Stimulated activated naive CD8-positive, alpha-beta T cell treated with anti-CD3 and anti-CD28 coated beads, Interleukin-15, Interleukin-2, amounts not matched to agents 100 ng/mL and 50 ng/mL, for 24 hours (primary cell): ENCODE data around the gene TTLL6.

Experiments used
- H3K27ac Mint-ChIP-seq: one replicate; pipeline ENCODE4 v1.8.0; 2021; ENCODE audit warnings: mild to moderate bottlenecking, mixed read lengths
- H3K27me3 Mint-ChIP-seq: one replicate; pipeline ENCODE4 v1.8.0; 2021; ENCODE audit warnings: mixed read lengths
- H3K36me3 Mint-ChIP-seq: one replicate; pipeline ENCODE4 v1.8.0; 2021; ENCODE audit warnings: low read depth, mixed read lengths
- H3K4me1 Mint-ChIP-seq: one replicate; pipeline ENCODE4 v1.8.0; 2021; ENCODE audit warnings: low read depth, mixed read lengths
- H3K4me3 Mint-ChIP-seq: one replicate; pipeline ENCODE4 v1.8.0; 2021; ENCODE audit warnings: mild to moderate bottlenecking, mixed read lengths
- H3K9me3 Mint-ChIP-seq: one replicate; pipeline ENCODE4 v1.8.0; 2021; ENCODE audit warnings: mixed read lengths

TTLL6 gene

GRCh38 chr17:48728232-48729231, 88.5 kb downstream of the TTLL6 start, which contains the start of gene HOXB13:
TSS of gene HOXB13 (minus strand) at chr17:48728750. CDS start at chr17:48728593, 157 bp downstream.
- H3K27ac Mint-ChIP-seq: no peak within 1 kb of the TSS
- no peaks in the 10 kb centered on the region for H3K9me3 Mint-ChIP-seq
- H3K27me3 Mint-ChIP-seq: peaks cover 93% of the 10 kb centered on the region
- peak within 1 kb of the TSS; percentile 49 for H3K4me3 Mint-ChIP-seq
- H3K36me3 Mint-ChIP-seq: no peaks in the 10 kb centered on the region
- peaks cover 37% of the 10 kb centered on the region for H3K4me1 Mint-ChIP-seq

- H3K4me1 Mint-ChIP-seq: peaks cover 38% of the 10 kb centered on the region
- peaks cover 94% of the 10 kb centered on the region for H3K27me3 Mint-ChIP-seq
- H3K4me3 Mint-ChIP-seq: peak overlapping the region; percentile 17
- no peaks in the 10 kb centered on the region for H3K36me3 Mint-ChIP-seq
- no peaks in the 10 kb centered on the region for H3K9me3 Mint-ChIP-seq
- H3K27ac Mint-ChIP-seq: no peak overlapping the region
Observed at GRCh38 chr17:48727415-48728175, 89.4 kb downstream of the TTLL6 start.

- H3K27me3 Mint-ChIP-seq: peaks cover 94% of the 10 kb centered on the region
- no peaks in the 10 kb centered on the region for H3K9me3 Mint-ChIP-seq
- H3K27ac Mint-ChIP-seq: no peak overlapping the region
- peaks cover 36% of the 10 kb centered on the region for H3K4me1 Mint-ChIP-seq
- H3K4me3 Mint-ChIP-seq: no peak overlapping the region
- no peaks in the 10 kb centered on the region for H3K36me3 Mint-ChIP-seq
Observed at GRCh38 chr17:48726916-48727286, 90.1 kb downstream of the TTLL6 start.

GRCh38 chr17:48726114-48726915, 90.7 kb downstream of the TTLL6 start:
- no peak overlapping the region for H3K4me3 Mint-ChIP-seq

GRCh38 chr17:48725288-48726064, 91.6 kb downstream of the TTLL6 start:
- Mint-ChIP-seq H3K4me3 (no peak overlapping the region), H3K27ac (no peak overlapping the region), H3K36me3 (no peaks in the 10 kb centered on the region), H3K4me1 (peaks cover 36% of the 10 kb centered on the region), H3K9me3 (no peaks in the 10 kb centered on the region), H3K27me3 (peaks cover 95% of the 10 kb centered on the region)

More at GRCh38 chr17:48726114-48726915, 90.7 kb downstream of the TTLL6 start:
- Mint-ChIP-seq H3K36me3 (no peaks in the 10 kb centered on the region), H3K27me3 (peaks cover 94% of the 10 kb centered on the region), H3K27ac (no peak overlapping the region), H3K4me1 (peaks cover 36% of the 10 kb centered on the region), H3K9me3 (no peaks in the 10 kb centered on the region)

GRCh38 chr17:48725004-48725287, 92.1 kb downstream of the TTLL6 start:
- Mint-ChIP-seq H3K27ac (no peak overlapping the region), H3K4me3 (no peak overlapping the region), H3K9me3 (no peaks in the 10 kb centered on the region), H3K4me1 (peaks cover 40% of the 10 kb centered on the region), H3K36me3 (peaks cover 4% of the 10 kb centered on the region), H3K27me3 (peaks cover 95% of the 10 kb centered on the region)

GRCh38 chr17:48724251-48725003, 92.6 kb downstream of the TTLL6 start:
- peak overlapping the region; percentile 51 for H3K4me3 Mint-ChIP-seq
- H3K36me3 Mint-ChIP-seq: peaks cover 4% of the 10 kb centered on the region
- H3K27ac Mint-ChIP-seq: no peak overlapping the region
- no peaks in the 10 kb centered on the region for H3K9me3 Mint-ChIP-seq
- H3K27me3 Mint-ChIP-seq: peaks cover 94% of the 10 kb centered on the region
- peaks cover 38% of the 10 kb centered on the region for H3K4me1 Mint-ChIP-seq

GRCh38 chr17:48723423-48724250, 93.4 kb downstream of the TTLL6 start:
- peak overlapping the region; percentile 51 for H3K4me3 Mint-ChIP-seq
- H3K4me1 Mint-ChIP-seq: peaks cover 38% of the 10 kb centered on the region
- peak overlapping the region; percentile 79 for H3K27ac Mint-ChIP-seq
- peaks cover 94% of the 10 kb centered on the region for H3K27me3 Mint-ChIP-seq
- H3K36me3 Mint-ChIP-seq: peaks cover 4% of the 10 kb centered on the region
- H3K9me3 Mint-ChIP-seq: no peaks in the 10 kb centered on the region

- peaks cover 4% of the 10 kb centered on the region for H3K36me3 Mint-ChIP-seq
- H3K4me1 Mint-ChIP-seq: peaks cover 39% of the 10 kb centered on the region
- H3K4me3 Mint-ChIP-seq: peak within 1 kb of the TSS; percentile 51
- H3K27ac Mint-ChIP-seq: peak within 1 kb of the TSS; percentile 79
- peaks cover 97% of the 10 kb centered on the region for H3K27me3 Mint-ChIP-seq
- H3K9me3 Mint-ChIP-seq: no peaks in the 10 kb centered on the region
Observed at GRCh38 chr17:48722915-48723422, 94.1 kb downstream of the TTLL6 start, which contains the start of gene PRAC2. TSS of gene PRAC2 (plus strand) at chr17:48723185. CDS start at chr17:48724411, 1,226 bp downstream.

GRCh38 chr17:48722201-48722907, 94.7 kb downstream of the TTLL6 start, which contains the start of gene PRAC1:
TSS of gene PRAC1 (minus strand) at chr17:48722518. CDS start at chr17:48722392, 126 bp downstream.
- Mint-ChIP-seq H3K9me3 (no peaks in the 10 kb centered on the region), H3K36me3 (peaks cover 4% of the 10 kb centered on the region), H3K27ac (no peak within 1 kb of the TSS), H3K27me3 (peaks cover 97% of the 10 kb centered on the region), H3K4me1 (peaks cover 42% of the 10 kb centered on the region), H3K4me3 (peak within 1 kb of the TSS; percentile 51)

GRCh38 chr17:48721009-48721402, 96.0 kb downstream of the TTLL6 start:
- Mint-ChIP-seq H3K4me3 (no peak overlapping the region), H3K27me3 (peaks cover 97% of the 10 kb centered on the region), H3K4me1 (peaks cover 42% of the 10 kb centered on the region), H3K36me3 (peaks cover 4% of the 10 kb centered on the region), H3K9me3 (no peaks in the 10 kb centered on the region), H3K27ac (no peak overlapping the region)
